Spleen (tissue), 11 donors: Measurements from ENCODE around the gene SCRN2. TPM values are rescaled to one million over a fixed set of nuclear protein-coding genes. Genes with fewer than 3 reads are reported as not detected.
A peak's percentile ranks its signal among the peaks of the same experiment; 100 is the strongest.

Experiments
- DNase-seq: peaks from one replicate; pipeline ENCODE4 v3.0.0-alpha.2; 2020
- H3K27ac ChIP-seq, 8 donors: fragments of 200-600 bp; sonication (generic) in 7 of 8; 1 replicate in 4 of 8; 2 replicates in 4 of 8; pipeline versions ENCODE4 v1.5.0 to v1.8.0; 2016 to 2021; ENCODE audit warnings: inconsistent platforms in 4 of 8, mild to moderate bottlenecking in 4 of 8, moderate library complexity in 1 of 8
- H3K27me3 ChIP-seq, 7 donors: fragments of 200-600 bp; sonication (generic) in 6 of 7; replicated peaks in 1 of 7; 1 replicate in 4 of 7; 2 replicates in 3 of 7; pipeline versions ENCODE4 v1.5.0 to v1.8.0; 2016 to 2021; ENCODE audit warnings: inconsistent platforms in 3 of 7, mild to moderate bottlenecking in 1 of 7
- H3K36me3 ChIP-seq, 6 donors: fragments of 200-600 bp; sonication (generic) in 5 of 6; 1 replicate in 4 of 6; 2 replicates in 2 of 6; pipeline versions ENCODE4 v1.5.0 to v1.8.0; 2016 to 2021; ENCODE audit warnings: inconsistent platforms in 2 of 6
- H3K4me1 ChIP-seq, 6 donors: fragments of 200-600 bp; sonication (generic) in 5 of 6; 1 replicate in 3 of 6; 2 replicates in 3 of 6; pipeline versions ENCODE4 v1.5.0 to v1.8.0; 2016 to 2021; ENCODE audit warnings: inconsistent platforms in 3 of 6
- H3K4me3 ChIP-seq, 8 donors: fragments of 200-600 bp; sonication (generic) in 7 of 8; 1 replicate in 4 of 8; 2 replicates in 4 of 8; pipeline versions ENCODE4 v1.5.0 to v1.8.0; 2016 to 2021; ENCODE audit warnings: inconsistent platforms in 4 of 8, mild to moderate bottlenecking in 4 of 8, moderate library complexity in 2 of 8
- H3K9me3 ChIP-seq, 8 donors: fragments of 200-600 bp; sonication (generic) in 7 of 8; 1 replicate in 4 of 8; 2 replicates in 4 of 8; pipeline versions ENCODE4 v1.5.0 to v1.8.0; 2016 to 2021; ENCODE audit warnings: inconsistent platforms in 4 of 8
- CTCF ChIP-seq, 11 experiments: fragments of 200-600 bp in 7 of 11; fragments of 450-650 bp in 4 of 11; sonication (generic) in 4 of 11; IDR thresholded peaks in 8 of 11; conservative IDR thresholded peaks in 3 of 11; 1 replicate in 7 of 11; 2 replicates in 4 of 11; pipeline versions ENCODE4 v1.4.0 to v1.8.0; 2016 to 2021; ENCODE audit warnings: antibody characterized with exemption in 11 of 11, inconsistent platforms in 4 of 11, mild to moderate bottlenecking in 1 of 11
- POLR2A ChIP-seq, 3 donors: fragments of 450-650 bp; IDR thresholded peaks; one replicate each; pipeline ENCODE4 v1.5.1; 2017; ENCODE audit warnings: antibody characterized with exemption in 3 of 3, mild to moderate bottlenecking in 1 of 3
- POLR2AphosphoS5 ChIP-seq, 3 donors: sonication (generic); formaldehyde crosslinking; IDR thresholded peaks; one replicate each; pipeline ENCODE4 v1.5.1; 2017; ENCODE audit warnings: antibody characterized with exemption in 3 of 3
- WGBS, 5 donors: extraction: QIAGEN DNeasy Blood & Tissue Kit in 3 of 5; methylation state at CpG; one replicate each; pipeline versions ENCODE4 v1.1.5 to v1.1.7; 2013 to 2018; 5-methylcytosine and 5-hydroxymethylcytosine counted together
- intact Hi-C: fragments of 100-400 bp; cut with DNase I; formaldehyde crosslinking; loops from one replicate; pipeline ENCODE4 v1.15.0; 2023; ENCODE audit warnings: low total_unique reads
- polyA plus RNA-seq, 3 donors: library from polyadenylated mRNA; stranded (reverse); fragments of 200-250 nt; gene quantifications; one replicate each; pipeline ENCODE4 v1.2.1, GENCODE V29; 2013
- total RNA-seq, 7 donors: library from RNA; depleted of rRNA in 3 of 7; stranded (reverse); fragments of >200 nt in 3 of 7; fragmentation: NEBNext Ultra II Directional in 4 of 7; extraction: Animal tissue kit (Norgen Biotek cat#: 25700) in 4 of 7; gene quantifications; one replicate each; pipeline versions ENCODE4 v1.1.0 to v1.2.1, GENCODE V29; 2016 to 2021
- donor health status: healthy with polysubstance abuse.
- donor health status: DM: no; HTN: no; CAD: no; lungs with moderate emphysema.
- donor health status: DM: no; HTN: no; CAD: no.
- donor health status: Bipolar disorder and iron deficiency.
- donor health status: healthy.
- donor health status: DM: no; HTN: no; CAD: no.
- donor health status: DM: yes; HTN: yes; CAD: no.

The SCRN2 gene
- total and polyA plus RNA-seq, 10 donors, result 37.5 to 59.4 (median 49.7) TPM

GRCh38 chr17:47838636-47839035 is 2.4 kb downstream of the SCRN2 start:
- Histone ChIP-seq H3K36me3 (peaks cover 0 to 42% (median 15%) of the 10 kb centered on the region in 6 donors), H3K27me3 (peaks cover 0 to under 1% (median 0%) of the 10 kb centered on the region in 7 donors), H3K27ac (peak overlapping the region in 5 of 8 donors; percentile 68 to 85 (median 79)), H3K4me3 (no peak overlapping the region), H3K4me1 (peaks cover 21 to 98% (median 67%) of the 10 kb centered on the region in 6 donors), H3K9me3 (no peaks in the 10 kb centered on the region)
- intact Hi-C loops, result no loop called here
- DNase-seq, result no peak
- 91 to 97% (median 95%) methylated on average over 7 to 13 of the region's 13 CpGs for WGBS, 5 donors
- TF ChIP-seq CTCF (IDR thresholded peaks at IDR 0.05 in 8 of 11, conservative IDR thresholded peaks at IDR 0.05 in 3 of 11) (no peak), POLR2AphosphoS5 (IDR thresholded peaks at IDR 0.05) (no peak), POLR2A (IDR thresholded peaks at IDR 0.05) (no peak)

GRCh38 chr17:47837401-47838039 is 3.6 kb downstream of the SCRN2 start:
- TF ChIP-seq POLR2A (IDR thresholded peaks at IDR 0.05), result no peak
- TF ChIP-seq POLR2AphosphoS5 (IDR thresholded peaks at IDR 0.05), result peak in 2 of 3 donors; percentile 59 to 61
- Histone ChIP-seq H3K4me1 (peaks cover 21 to 96% (median 67%) of the 10 kb centered on the region in 6 donors), H3K36me3 (peaks cover 0 to 42% (median 15%) of the 10 kb centered on the region in 6 donors), H3K27me3 (no peaks in the 10 kb centered on the region), H3K27ac (peak overlapping the region; percentile 57 to 85 (median 74)), H3K9me3 (no peaks in the 10 kb centered on the region), H3K4me3 (no peak overlapping the region)
- intact Hi-C loops, result no loop called here
- DNase-seq, result no peak
- 72 to 81% (median 77%) methylated on average over 9 to 13 of the region's 13 CpGs for WGBS, 5 donors

- Histone ChIP-seq H3K4me1 (peaks cover 20 to 96% (median 70%) of the 10 kb centered on the region in 6 donors), H3K27me3 (no peaks in the 10 kb centered on the region), H3K27ac (peak overlapping the region; percentile 57 to 85 (median 74)), H3K9me3 (no peaks in the 10 kb centered on the region), H3K4me3 (no peak overlapping the region), H3K36me3 (peaks cover 0 to 42% (median 15%) of the 10 kb centered on the region in 6 donors)
- intact Hi-C loops, result no loop called here
- WGBS, 5 donors, result 80 to 100% (median 90%) methylated on average over 2 to 6 of the region's 6 CpGs
- no peak for TF ChIP-seq POLR2A (IDR thresholded peaks at IDR 0.05)
- TF ChIP-seq POLR2AphosphoS5 (IDR thresholded peaks at IDR 0.05), result no peak
- TF ChIP-seq CTCF (IDR thresholded peaks at IDR 0.05 in 8 of 11, conservative IDR thresholded peaks at IDR 0.05 in 3 of 11), result no peak
- DNase-seq, result no peak
These were observed 4.5 kb downstream of the SCRN2 start for GRCh38 chr17:47836601-47837000.

- Histone ChIP-seq H3K4me1 (peaks cover 16 to 93% (median 70%) of the 10 kb centered on the region in 6 donors), H3K9me3 (no peaks in the 10 kb centered on the region), H3K27ac (peak overlapping the region; percentile 8 to 85 (median 71)), H3K36me3 (peaks cover 0 to 42% (median 15%) of the 10 kb centered on the region in 6 donors), H3K4me3 (no peak overlapping the region), H3K27me3 (no peaks in the 10 kb centered on the region)
- WGBS, 5 donors, result 38 to 51% (median 41%) methylated on average over 5 of the region's 5 CpGs
- TF ChIP-seq POLR2A (IDR thresholded peaks at IDR 0.05) (no peak), POLR2AphosphoS5 (IDR thresholded peaks at IDR 0.05) (no peak), CTCF (IDR thresholded peaks at IDR 0.05 in 8 of 11, conservative IDR thresholded peaks at IDR 0.05 in 3 of 11) (no peak)
- intact Hi-C loops, result no loop called here
- DNase-seq, result no peak
These were observed 6.3 kb downstream of the SCRN2 start for GRCh38 chr17:47834756-47835155.
